NCI-H524 treated with DMSO at 0.1 percent for 48 hours (cell line): Measurements from ENCODE around the gene FUT3.

Source experiments
- DNase-seq: peaks from one replicate; lab custom pipeline; 2025; lab: John Stamatoyannopoulos, UW

FUT3 gene

DNA sequence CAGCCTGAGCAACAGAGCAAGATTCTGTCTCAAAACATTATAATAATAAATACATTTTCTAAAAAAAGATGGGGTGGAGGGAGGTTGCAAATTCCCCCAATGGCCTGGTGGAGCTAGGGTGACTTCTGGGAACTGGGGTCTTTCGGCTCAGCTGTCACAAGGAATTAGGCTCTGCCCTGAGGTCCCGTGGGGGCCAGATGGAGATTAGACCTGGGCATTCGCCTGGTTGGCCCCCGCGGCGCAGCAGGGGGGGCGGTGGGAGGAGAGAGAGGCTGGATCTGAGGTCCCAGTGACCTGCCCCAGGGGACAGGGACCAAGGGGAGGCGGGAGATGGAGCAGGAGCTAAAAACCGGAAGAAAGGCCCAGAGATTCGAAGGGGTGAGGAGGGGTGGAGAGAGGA lies 26.5 kb downstream of the FUT3 start:
- DNase-seq: no peak

DNA sequence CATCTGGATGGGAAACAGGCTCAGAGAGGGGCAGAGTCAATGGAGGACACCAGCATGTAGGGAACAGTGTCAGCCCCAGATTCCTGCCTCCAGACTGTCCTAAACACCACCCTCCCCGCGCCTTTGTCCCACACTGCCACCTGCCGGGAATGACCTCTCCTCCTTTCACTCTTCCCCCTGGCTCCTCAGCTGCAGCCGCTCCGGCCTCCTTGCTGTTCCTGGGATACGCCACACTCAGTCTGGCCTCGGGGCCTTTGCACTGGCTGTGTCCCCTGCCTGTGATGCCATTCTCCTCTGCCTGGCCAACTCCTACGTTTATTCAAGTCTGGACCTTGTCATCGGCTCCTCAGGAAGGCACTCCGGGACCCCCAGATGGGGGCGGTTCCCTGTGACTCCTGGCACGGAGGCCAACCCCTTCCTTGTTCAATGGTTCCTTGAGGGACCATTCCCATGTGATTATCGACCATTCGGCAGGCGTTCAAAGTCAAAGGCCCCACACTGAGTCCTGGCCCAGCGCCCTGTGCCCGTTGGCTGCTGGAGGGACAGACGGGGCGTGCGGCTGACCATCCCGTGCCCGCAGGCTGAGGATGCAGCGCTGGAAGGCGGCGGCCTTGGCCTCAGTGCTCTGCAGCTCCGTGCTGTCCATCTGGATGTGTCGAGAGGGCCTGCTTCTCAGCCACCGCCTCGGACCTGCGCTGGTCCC lies 27.5 kb downstream of the FUT3 start:
- no peak for DNase-seq

DNA sequence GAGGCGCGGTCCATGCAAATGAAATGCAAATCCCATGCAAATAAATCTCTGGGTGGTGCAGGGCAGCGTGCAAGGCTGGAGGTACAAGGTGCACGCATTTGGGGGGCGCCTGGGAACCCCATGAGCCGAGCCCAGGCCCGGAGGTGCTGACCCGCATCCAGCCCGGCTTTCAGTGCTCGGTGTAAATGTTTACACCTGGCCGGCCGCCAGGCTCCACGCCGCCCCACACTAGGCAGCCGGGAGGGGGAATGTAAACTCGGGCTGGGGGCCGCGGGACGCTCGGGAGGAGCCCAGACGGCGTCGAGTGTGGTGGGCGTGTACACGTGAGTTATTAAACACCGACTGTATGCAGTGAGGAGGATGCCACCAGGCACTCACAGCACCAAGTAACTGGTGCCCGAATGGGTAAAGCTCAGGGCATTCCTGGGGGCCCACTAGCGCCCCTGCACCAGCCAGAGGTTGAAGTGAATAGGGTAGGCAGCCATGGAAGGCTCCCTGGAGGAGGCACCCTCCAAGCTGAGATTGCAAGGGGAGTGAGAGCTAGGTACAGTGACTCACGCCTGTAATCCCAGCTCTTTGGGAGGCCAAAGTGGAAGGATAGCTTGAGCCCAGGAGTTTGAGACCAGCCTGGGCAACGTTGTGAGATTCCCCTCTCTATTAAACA lies 28.9 kb downstream of the FUT3 start:
- DNase-seq: no peak

DNA sequence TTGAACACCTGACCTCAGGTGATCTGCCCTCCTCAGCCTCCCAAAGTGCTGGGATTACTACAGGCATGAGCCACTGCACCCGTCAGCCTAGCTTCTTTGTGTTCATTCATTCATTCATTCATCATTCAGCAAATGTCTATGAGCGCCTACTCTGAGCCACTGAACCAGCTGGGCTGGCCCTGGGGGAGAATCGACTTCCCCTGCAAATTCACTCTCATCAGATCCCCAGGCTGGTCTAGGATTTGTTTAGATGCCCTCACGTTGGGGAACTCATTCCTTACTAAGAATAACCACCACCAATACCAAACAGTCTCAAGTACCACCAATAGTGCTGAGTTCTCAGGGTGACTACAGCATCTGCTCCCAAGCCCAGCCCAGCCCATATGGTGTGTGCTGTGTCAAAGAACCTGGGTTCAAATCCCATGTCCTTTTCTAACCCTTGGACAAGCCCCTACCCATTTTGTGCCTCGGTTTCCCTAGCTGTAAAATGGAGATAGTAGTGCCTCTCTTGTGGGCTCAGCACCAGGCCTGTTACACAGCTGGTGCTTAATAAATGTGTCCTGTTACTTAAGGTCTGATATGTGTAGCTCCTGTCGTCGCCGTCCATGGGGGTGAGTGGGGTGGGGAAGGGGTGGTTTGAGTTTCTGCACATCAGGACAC lies 29.6 kb downstream of the FUT3 start:
- DNase-seq: no peak

DNA sequence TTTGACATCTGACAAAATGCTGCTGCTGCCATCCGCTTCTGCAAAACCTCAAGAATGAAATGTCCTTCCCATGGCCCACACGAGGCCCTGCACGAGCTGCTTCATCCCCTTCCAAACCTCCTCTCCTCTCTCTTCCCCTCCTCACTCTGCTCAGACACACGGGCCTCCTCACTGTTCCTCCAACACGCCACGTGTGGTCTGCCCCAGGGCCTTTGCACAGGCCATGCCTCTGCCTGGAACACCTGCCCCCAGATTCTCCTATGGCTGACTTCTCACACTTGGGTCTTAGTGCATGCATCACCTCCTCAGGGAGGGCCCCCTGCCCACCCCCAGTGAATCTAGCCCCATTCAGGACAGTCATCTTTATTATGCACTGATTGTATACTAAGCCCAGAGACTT lies 30.5 kb downstream of the FUT3 start:
- no peak for DNase-seq

DNA sequence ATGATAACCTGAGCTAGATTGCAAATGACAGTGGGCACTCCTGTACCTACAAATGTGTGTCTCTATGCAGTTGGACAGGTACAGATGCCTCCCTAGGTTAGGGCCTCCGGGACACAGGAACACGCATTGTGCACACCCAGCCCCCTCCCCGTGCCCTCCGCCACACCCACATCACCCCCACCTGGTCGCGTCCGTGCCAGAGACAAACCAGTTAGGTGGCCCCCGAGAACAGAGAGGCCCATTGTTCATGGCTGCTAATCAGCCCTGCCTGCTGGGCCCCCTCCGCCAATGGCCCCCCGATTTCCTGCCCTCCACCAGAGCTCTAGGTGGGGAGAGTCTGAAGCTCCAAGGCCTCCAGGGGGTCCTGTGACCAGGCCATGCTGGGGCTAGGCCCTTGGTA lies 32.7 kb downstream of the FUT3 start:
- no peak for DNase-seq

DNA sequence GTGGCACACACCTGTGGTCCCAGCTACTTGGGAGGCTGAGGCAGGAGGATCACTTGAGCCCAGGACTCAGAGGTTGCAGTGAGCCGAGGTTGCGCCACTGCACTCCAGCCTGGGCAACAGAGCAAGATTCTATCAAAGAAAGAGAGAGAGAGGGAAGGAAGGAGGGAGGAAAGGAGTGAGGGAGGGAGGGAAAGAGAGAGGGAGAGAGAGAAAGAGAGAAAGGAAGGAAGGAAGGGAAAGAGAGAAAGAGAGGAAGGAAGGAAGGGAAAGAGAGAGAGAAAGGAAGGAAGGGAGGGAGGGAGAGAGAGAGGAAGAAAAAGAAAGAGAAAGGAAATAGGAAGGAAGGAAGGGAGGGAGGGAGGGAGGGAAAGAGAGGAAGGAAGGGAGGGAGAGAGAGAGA lies 34.0 kb downstream of the FUT3 start:
- no peak for DNase-seq

DNA sequence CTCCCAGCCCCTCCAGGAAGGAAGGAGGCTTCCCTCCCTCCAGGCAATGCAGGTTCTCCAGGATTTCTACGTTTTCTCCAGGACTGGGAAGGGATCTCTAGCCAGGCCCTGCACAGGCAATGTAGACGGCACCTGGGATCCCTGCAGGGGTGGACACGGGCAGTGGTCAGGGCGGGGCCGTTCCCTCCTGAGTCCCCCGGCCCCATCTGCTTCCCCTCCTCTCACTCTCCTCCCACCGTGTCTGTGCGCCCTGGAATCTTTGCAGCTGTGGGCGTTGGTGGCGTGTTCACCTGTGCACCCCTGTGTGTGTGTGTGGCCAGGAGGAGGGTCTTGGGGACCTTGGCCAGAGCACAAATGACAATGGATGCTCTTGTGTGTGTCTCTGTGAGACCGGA lies 36.4 kb downstream of the FUT3 start:
- DNase-seq: no peak

DNA sequence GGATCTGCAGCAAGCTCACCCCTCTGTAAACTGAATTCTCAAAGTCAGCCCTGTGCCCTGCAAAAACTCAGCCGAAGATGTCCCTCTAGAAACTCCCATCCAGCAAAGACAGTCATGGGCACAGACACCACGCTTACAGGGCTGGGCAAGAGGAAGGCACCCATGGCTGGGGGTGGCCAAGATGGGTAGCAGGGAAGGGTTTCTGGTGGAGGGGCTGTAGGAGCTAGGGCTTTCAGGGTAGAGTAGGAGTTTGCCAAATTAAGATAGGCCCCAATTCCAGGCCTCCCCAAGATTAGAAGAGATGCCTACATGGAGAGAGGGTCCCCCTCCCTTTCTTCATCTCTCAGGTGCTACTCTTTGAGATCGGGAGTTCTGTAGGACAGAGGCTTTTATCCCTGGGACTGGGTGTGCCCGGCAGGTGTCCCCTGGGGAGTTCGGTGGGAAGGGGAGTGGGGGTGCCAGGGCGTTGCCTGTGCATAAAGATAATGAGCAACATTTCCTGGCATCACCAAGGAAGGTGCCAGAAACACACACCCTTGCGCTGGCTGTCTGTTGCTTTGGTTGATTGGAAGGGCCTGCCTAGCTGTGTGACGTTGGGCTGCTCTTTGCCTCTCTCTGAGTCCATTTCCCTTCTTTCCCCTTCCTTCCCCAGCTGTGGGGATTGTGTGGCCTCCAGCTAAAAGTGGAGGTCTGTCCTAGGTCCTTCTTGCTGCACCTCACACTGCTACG lies 37.0 kb downstream of the FUT3 start:
- no peak for DNase-seq

DNA sequence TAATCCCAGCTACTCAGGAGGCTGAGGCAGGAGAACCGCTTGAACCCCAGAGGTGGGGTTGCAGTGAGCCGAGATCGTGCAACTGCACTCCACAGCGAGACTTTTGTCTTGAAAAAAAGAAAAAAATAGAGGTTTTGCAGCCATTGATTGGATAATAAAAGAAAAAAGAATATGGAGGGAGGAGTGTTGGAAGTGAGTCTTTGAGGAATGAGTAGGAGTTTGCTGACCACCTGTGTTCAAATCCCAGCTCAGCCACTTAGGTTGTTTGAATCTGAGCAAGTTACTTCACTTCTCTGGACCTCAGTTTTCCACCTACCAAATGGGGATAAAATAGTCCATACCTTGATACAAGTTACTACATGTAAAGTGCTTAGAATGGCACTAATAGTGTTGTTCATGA lies 40.1 kb downstream of the FUT3 start:
- DNase-seq: no peak

DNA sequence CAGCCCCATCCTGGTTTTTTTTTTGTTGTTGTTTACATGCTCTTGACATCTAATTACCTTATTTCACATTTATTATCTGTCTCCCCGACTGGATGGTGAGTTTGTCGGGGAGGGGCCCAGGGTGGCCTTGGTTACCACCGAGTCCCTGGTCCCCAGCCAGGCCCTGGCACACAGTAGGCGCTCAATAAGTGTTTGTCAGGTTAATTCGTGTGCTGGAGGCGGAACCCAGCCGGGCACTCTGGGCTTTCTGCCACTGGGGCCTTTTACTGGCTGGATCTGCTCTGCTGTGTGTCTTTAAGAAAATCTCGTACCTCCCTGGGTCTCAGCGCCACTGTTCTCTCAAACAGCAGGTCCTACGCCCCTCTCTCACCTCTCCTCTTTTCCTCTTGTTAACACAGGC lies 41.8 kb downstream of the FUT3 start:
- DNase-seq: no peak

DNA sequence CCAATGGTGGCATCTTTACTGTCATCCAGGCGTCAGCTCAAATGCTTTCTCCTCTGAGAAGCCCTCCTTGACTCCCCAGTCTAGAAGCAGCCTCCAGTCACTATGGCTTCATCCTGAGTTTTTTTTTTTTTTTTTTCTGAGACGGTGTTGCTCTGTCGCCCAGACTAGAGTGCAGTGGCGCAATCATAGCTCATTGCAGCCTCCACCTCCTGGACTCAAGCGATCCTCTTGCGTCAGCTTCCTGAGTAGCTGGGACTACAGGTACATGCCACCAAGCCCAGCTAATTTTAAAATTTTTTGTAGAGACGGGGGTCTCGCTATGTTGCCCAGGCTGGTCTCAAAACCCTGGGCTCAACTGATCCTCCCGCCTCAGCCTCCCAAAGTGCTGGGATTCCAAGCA lies 42.2 kb downstream of the FUT3 start:
- no peak for DNase-seq

DNA sequence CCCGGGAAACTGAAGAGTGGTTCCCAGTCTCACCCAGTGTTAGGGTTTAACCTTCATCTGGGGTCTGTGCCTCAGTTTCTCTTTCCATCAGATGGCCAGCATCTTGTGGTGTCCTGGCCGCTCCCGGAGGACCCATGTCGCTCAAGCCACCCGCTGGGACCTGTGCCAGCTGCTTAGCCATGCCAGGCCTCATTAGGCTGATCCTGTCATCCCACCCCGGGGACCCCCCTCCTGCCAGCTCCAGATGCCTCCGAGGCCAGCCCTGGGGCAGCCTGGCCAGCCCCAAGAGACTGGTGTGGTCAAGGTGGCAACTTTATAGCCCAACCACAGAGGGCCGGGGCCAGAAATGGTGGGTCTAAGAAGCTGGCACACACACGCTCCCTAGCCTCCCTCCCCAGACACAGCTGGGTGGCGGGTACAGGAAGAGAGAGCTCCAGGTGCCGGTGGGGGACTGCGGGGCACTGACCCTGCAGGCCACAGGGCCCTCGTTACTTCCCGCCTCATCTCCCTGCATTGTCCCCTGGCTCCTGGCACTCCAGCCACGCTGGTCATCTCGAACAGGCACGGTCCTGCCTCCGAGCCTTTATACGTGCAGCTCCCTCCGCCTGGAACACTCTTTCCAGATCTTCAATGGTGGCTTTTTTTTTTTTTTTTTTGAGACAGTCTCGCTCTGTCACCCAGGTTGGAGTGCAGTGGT lies 43.0 kb downstream of the FUT3 start:
- DNase-seq: no peak

DNA sequence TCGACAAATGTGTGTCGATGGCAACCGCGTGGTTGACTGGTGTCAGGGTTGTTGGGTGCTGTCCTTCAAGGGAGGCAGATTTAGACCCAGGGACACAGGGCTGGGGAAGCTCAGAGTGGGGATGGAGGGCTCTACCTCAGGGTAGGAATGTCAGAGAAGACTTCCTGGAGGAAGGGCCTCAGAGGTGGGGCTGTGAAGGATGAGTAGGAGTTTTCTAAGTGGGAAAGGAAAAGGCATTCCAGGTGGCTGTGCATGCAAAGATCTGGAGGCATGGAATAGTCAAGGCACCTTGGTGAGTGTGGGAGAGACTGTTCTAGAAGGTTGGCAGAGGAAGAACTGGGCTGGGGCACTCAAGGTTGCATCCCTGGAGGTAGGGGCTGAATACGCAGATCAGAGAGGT lies 44.3 kb downstream of the FUT3 start:
- no peak for DNase-seq

DNA sequence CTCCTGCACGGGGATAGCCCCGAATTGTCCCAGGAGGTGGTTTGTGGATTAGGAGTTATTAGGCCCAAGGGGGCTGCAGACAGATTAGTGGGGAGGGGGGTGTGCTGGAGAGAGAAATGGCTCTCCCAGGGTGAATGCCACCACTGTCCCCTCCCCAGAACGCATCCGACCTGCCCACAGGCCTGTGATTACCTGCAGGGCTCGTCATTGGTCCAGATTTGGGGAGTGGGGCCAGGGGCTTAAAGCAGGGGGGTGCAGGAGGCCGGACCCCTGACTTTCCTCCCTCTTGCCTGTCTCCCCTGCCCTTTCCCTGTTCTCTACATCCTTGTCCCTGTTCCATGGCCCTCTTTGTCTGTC lies 45.1 kb downstream of the FUT3 start:
- no peak for DNase-seq

DNA sequence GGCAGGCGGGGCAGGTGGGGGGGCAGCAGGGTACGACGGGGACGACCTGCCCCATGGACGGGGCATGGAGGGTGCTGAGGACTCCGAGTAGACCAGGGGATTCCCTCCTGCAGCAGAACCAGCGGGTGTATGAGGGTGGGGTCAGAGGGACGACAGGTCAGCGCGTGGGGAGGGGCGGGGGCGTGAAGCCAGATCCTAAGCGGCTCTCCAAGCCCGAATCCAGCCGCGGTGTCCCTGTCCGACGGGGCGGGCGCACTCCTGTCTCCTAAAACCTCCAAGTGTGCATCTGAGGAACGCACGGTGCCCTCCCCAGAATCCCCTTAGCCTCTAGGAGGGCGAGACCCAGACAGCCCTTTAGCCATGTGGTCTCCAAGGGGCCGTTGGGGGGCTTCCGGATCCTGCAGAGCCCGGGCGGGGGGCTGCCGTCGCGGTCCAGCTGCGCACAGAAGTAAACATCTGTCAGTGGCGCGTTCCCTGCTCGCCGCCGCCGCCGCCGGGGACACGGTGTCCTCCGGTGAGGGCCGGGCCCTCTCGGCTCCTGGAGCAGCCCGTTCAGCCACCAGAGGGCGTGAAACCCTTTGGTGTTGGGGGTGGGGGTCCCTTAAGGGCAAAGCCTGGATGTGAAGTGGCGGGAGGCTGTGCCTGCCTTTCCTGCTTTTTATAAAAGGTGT lies 45.7 kb downstream of the FUT3 start:
- peak; percentile 33 for DNase-seq

DNA sequence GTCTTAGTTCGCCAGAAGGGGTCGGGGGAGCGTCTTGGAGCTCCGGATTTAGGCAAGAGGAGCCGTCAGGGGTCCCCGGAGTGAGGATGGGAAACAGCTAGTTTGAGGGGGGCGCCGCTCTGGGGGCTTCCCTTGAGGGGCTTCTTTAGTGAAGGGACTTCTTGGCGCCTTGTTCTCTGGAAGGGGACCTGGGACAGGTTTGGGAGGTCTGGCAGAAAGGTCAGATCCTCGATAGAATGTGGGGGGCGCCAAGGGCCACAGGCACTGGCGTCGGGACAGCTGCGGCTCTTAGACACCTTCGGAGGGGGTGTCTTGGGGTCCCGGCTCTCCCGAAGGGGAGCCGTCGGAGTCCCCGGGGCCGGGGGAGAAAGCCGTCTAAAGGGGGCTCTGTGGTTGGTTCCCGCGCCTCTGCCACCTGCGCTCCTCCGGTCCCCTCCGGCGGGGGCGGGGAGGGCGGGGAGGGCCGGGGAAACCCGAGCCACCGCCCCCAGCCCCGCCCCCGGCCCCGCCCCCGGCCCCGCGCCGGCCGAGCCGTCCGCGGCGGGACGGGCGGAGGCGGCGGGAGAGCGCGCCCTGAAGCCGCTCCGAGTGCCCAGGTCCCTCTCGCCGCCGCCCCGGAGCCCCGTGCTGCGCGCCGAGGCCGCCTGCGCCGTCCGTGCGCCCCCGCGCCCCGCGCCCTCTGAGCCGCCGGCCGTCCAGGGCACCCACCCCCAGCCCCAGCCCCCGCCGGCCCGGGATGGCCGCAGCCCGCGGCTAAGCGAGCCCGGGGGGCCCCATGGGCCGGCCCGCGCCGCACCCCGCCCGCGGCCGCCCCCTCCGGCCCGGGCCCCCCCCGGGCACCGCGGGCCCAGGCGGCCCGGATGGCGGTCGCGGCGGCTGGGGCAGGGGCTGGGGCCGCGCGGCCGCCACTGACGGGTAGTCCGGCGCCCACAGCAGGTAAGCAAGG lies 46.5 kb downstream of the FUT3 start, which contains the start of gene NRTN:
Gene NRTN (plus strand): TSS at position 552 of the 946 bp plus-strand sequence. CDS start 19,099 bp downstream, outside the sequence.
- no peak for DNase-seq

DNA sequence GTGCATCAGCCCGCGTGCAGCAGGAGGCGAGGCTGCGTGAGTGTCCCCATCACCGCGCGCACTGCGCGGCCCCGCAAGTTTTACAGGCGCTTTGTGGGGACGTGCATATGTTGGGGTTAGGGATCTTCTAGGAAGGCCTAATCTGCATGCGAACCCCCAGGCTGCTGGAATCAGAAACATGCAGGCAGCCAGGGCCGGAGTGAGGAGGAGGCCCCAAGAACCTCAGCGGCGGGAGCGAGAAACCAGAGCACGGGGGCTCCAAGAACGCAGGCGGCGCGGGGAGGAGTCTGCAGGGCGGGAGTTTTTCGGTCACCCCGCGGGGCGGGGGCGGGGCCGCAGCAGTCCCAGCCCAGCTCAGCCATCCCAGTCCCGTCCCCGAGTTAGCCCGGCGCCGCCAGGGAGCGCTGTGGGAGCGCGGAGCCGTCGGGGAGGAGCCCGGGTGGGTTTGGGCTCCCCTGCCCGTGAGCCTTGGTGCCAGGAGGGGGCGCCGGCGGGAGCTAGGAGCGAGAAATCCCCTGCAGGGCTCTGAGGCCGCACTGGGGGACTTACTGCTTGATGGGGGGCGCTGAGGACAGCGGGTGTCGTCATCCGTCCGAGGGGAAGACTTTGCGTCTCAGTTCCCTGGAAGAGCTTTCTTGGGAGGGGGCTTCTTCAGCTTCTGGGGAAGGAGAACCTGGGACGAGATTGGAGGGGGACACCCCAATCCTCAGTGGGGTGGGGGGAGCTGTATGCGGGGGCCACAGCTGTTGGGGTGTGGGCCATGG lies 47.3 kb downstream of the FUT3 start:
- peak; percentile 58 for DNase-seq

DNA sequence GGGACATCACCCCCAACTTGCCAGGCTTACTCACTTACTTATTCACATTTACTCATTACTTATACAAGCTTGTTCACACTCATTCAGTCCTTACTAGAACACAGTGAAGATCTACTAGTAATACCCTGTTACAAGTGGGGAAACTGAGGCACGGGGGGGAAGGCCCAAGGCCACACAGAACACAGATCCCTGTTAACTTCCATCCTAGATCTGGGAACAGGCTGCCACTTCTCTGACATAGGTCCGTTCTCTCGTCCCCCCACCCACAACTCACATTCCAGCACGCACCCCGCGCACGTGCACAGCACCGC lies 47.9 kb downstream of the FUT3 start:
- DNase-seq: no peak
